H1 (cell line): ENCODE measurements around the gene ELMO1.

Source experiments
- CEBPB ChIP-seq: IDR thresholded peaks from 2 replicates; pipeline ENCODE4 v1.6.1; 2012; ENCODE audit warnings: low read depth, low read length
- EGR1 ChIP-seq: IDR thresholded peaks from 2 replicates; pipeline ENCODE4 v1.6.1; 2011; ENCODE audit warnings: low read depth, low read length, borderline replicate concordance
- HDAC2 ChIP-seq, 2 experiments: fragments of 300-600 bp in 1 of 2; sonication (generic) in 1 of 2; IDR thresholded peaks; 2 replicates each; pipeline ENCODE4 v1.6.1; 2011 to 2012; ENCODE audit warnings: low read depth in 2 of 2, low read length in 2 of 2, mild to moderate bottlenecking in 2 of 2, moderate library complexity in 2 of 2, borderline replicate concordance in 1 of 2, inconsistent platforms in 1 of 2
- POLR2AphosphoS5 ChIP-seq: IDR thresholded peaks from 2 replicates; pipeline ENCODE4 v1.6.1; 2011; ENCODE audit warnings: low read depth, low read length
- RXRA ChIP-seq: IDR thresholded peaks from 2 replicates; pipeline ENCODE4 v1.6.1; 2011; ENCODE audit warnings: low read depth, mild to moderate bottlenecking, low read length, moderate library complexity; ENCODE audit not compliant: insufficient read depth
- SAP30 ChIP-seq: fragments of 300-600 bp; sonication (generic); IDR thresholded peaks from 2 replicates; pipeline ENCODE4 v1.7.1; 2012; ENCODE audit warnings: low read length, moderate library complexity, mild to moderate bottlenecking, inconsistent platforms; ENCODE audit not compliant: insufficient read depth, insufficient replicate concordance
- TF ChIP-seq, protein P1 (sequence below), 3 experiments: IDR thresholded peaks; 1 replicate in 2 of 3; 2 replicates in 1 of 3; pipeline versions ENCODE4 v1.5.1 to v1.6.1; 2011; ENCODE audit warnings: low read length in 3 of 3, mild to moderate bottlenecking in 3 of 3, inconsistent platforms in 2 of 3, low read depth in 1 of 3, moderate library complexity in 1 of 3; ENCODE audit not compliant: insufficient read depth in 1 of 3; ENCODE audit errors: control extremely low read depth in 1 of 3
- TF ChIP-seq, protein P2 (sequence below): IDR thresholded peaks from 2 replicates; pipeline ENCODE4 v1.6.1; 2012; ENCODE audit warnings: inconsistent platforms

DNA sequence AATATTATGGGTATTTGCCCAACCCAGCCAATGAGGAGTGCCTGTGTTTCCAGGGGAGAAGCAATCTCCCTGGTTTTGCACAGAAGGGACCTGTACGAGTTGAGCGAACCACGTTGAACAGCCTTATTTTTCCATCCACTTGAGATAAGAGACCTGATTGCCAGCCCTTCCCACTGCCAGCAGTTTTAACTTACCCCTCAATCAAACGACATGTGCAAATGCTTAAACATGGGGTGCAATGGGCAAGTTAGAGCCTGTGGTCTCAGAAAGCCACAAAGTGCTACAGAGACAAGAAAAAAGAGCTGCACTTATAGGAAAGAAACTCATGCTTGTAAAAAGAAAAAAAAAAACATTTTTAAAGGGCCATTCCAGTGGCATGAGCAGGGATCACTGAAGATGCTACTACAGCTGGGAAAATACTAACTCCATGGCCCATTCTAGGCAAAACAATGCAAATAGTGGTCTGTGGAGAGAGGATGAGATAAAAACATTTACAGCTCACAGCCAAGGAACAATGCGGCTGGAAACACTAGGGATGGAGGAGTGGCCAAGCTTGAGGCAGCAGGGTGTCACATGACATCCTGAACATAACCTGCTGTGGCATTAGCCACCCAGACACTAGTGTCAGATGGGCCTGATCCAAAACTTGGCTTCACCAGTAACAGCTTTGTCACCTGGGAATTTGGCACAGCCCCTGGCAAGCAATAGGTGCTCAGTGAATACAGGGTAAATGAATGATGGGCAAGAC, 162.8 kb downstream of the ELMO1 start:
- TF ChIP-seq SAP30, result no peak
- no peak for TF ChIP-seq POLR2AphosphoS5
- no peak for TF ChIP-seq RXRA
- TF ChIP-seq EGR1, result no peak
- TF ChIP-seq HDAC2 (IDR thresholded peaks at IDR 0.05; ENCODE audit: borderline replicate concordance in 1 of 2, low read depth in 2 of 2, low read length in 2 of 2), result no peak
- no peak for TF ChIP-seq CEBPB
- TF ChIP-seq, protein P1, sequence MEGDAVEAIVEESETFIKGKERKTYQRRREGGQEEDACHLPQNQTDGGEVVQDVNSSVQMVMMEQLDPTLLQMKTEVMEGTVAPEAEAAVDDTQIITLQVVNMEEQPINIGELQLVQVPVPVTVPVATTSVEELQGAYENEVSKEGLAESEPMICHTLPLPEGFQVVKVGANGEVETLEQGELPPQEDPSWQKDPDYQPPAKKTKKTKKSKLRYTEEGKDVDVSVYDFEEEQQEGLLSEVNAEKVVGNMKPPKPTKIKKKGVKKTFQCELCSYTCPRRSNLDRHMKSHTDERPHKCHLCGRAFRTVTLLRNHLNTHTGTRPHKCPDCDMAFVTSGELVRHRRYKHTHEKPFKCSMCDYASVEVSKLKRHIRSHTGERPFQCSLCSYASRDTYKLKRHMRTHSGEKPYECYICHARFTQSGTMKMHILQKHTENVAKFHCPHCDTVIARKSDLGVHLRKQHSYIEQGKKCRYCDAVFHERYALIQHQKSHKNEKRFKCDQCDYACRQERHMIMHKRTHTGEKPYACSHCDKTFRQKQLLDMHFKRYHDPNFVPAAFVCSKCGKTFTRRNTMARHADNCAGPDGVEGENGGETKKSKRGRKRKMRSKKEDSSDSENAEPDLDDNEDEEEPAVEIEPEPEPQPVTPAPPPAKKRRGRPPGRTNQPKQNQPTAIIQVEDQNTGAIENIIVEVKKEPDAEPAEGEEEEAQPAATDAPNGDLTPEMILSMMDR (IDR thresholded peaks at IDR 0.05; ENCODE audit: control extremely low read depth in 1 of 3, insufficient read depth in 1 of 3, low read depth in 1 of 3, low read length in 3 of 3), result no peak
- TF ChIP-seq, protein P2, sequence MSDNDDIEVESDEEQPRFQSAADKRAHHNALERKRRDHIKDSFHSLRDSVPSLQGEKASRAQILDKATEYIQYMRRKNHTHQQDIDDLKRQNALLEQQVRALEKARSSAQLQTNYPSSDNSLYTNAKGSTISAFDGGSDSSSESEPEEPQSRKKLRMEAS, result no peak
